Upper lobe of right lung (tissue), 1 donor: ENCODE data around the gene WDR7. TPM values are rescaled to one million over a fixed set of nuclear protein-coding genes. Genes with fewer than 3 reads are reported as not detected.

ENCODE experiments used
- ATAC-seq: fragments of 200-7000 bp; cut with Tn5 transposase; one replicate; pipeline ENCODE4 v1.9.1; 2020; ENCODE audit warnings: mild to moderate bottlenecking, moderate library complexity
- DNase-seq: peaks from one replicate; pipeline ENCODE4 v3.0.0-alpha.2; 2020
- H3K27ac ChIP-seq: fragments of 200-600 bp; one replicate; pipeline ENCODE4 v1.8.0; 2022
- H3K27me3 ChIP-seq: fragments of 200-600 bp; one replicate; pipeline ENCODE4 v1.8.0; 2022; ENCODE audit warnings: mild to moderate bottlenecking
- H3K36me3 ChIP-seq: fragments of 200-600 bp; one replicate; pipeline ENCODE4 v1.8.0; 2022
- H3K4me1 ChIP-seq: fragments of 200-600 bp; one replicate; pipeline ENCODE4 v1.8.0; 2022
- H3K4me3 ChIP-seq: fragments of 200-600 bp; one replicate; pipeline ENCODE4 v1.8.0; 2022; ENCODE audit warnings: mild to moderate bottlenecking
- H3K9me3 ChIP-seq: fragments of 200-600 bp; one replicate; pipeline ENCODE4 v1.8.0; 2022
- CTCF ChIP-seq: fragments of 200-600 bp; IDR thresholded peaks from one replicate; pipeline ENCODE4 v1.8.0; 2022; ENCODE audit warnings: antibody characterized with exemption
- intact Hi-C: fragments of 100-400 bp; cut with DNase I; formaldehyde crosslinking; loops from one replicate; pipeline ENCODE4 v1.11.0; 2022
- total RNA-seq: library from RNA; stranded (reverse); fragmentation: NEBNext Ultra II Directional; extraction: Animal tissue kit (Norgen Biotek cat#: 25700); gene quantifications from one replicate; pipeline ENCODE4 v1.2.1, GENCODE V29; 2021
- donor health status: DM: no; HTN: yes; CAD: no; lungs with severe emphysema.

The WDR7 gene
- total RNA-seq, 1 donor from 2014 or later, result 30.7 TPM

- Histone ChIP-seq H3K4me1 (no peaks in the 10 kb centered on the region), H3K36me3 (peaks cover 23% of the 10 kb centered on the region), H3K4me3 (no peak overlapping the region), H3K27ac (no peak overlapping the region), H3K9me3 (no peaks in the 10 kb centered on the region), H3K27me3 (no peaks in the 10 kb centered on the region)
- intact Hi-C loops, result no loop called here
- TF ChIP-seq CTCF, result no peak
- DNase-seq, result no peak
- no peak for ATAC-seq
These were observed 45.8 kb downstream of the WDR7 start for GRCh38 chr18:56696966-56697365.

GRCh38 chr18:56702946-56703345 is 51.8 kb downstream of the WDR7 start:
- Histone ChIP-seq H3K27ac (no peak overlapping the region), H3K36me3 (no peaks in the 10 kb centered on the region), H3K4me3 (no peak overlapping the region), H3K27me3 (no peaks in the 10 kb centered on the region), H3K9me3 (no peaks in the 10 kb centered on the region), H3K4me1 (no peaks in the 10 kb centered on the region)
- DNase-seq (no peak), ATAC-seq (peak; percentile 49)
- intact Hi-C loops, result no loop called here
- peak; percentile 40 for TF ChIP-seq CTCF

- H3K27ac ChIP-seq, result no peak overlapping the region
These were observed 58.3 kb downstream of the WDR7 start for GRCh38 chr18:56709463-56709862.

GRCh38 chr18:56711708-56712445 is 60.7 kb downstream of the WDR7 start:
- TF ChIP-seq CTCF, result no peak
- ATAC-seq, result no peak

More at GRCh38 chr18:56709463-56709862, 58.3 kb downstream of the WDR7 start:
- no peak for TF ChIP-seq CTCF
- no peaks in the 10 kb centered on the region for H3K36me3 ChIP-seq
- H3K4me3 ChIP-seq, result no peak overlapping the region
- ATAC-seq, result peak; percentile 41
- H3K4me1 ChIP-seq, result no peaks in the 10 kb centered on the region
- intact Hi-C loops, result no loop called here
- H3K27me3 ChIP-seq, result no peaks in the 10 kb centered on the region
- no peak for DNase-seq
- no peaks in the 10 kb centered on the region for H3K9me3 ChIP-seq

GRCh38 chr18:56712761-56713160 is 61.6 kb downstream of the WDR7 start:
- no peak for ATAC-seq
- intact Hi-C loops, result no loop called here
- no peaks in the 10 kb centered on the region for H3K36me3 ChIP-seq

More at GRCh38 chr18:56711708-56712445, 60.7 kb downstream of the WDR7 start:
- Histone ChIP-seq H3K4me3 (no peak overlapping the region), H3K27ac (no peak overlapping the region), H3K9me3 (no peaks in the 10 kb centered on the region), H3K27me3 (no peaks in the 10 kb centered on the region), H3K4me1 (no peaks in the 10 kb centered on the region), H3K36me3 (no peaks in the 10 kb centered on the region)
- DNase-seq, result no peak
- intact Hi-C loops, result no loop called here

More at GRCh38 chr18:56712761-56713160, 61.6 kb downstream of the WDR7 start:
- Histone ChIP-seq H3K27me3 (no peaks in the 10 kb centered on the region), H3K27ac (no peak overlapping the region), H3K4me1 (no peaks in the 10 kb centered on the region), H3K4me3 (no peak overlapping the region), H3K9me3 (no peaks in the 10 kb centered on the region)
- no peak for DNase-seq
- no peak for TF ChIP-seq CTCF
